ENCODE data around the gene PC. TPM values are rescaled to one million over a fixed set of nuclear protein-coding genes. Genes with fewer than 3 reads are reported as not detected.
A peak's percentile ranks its signal among the peaks of the same experiment; 100 is the strongest.

PC gene
- total RNA-seq, 1 donor from 2014 or later: 24.4 TPM

DNA sequence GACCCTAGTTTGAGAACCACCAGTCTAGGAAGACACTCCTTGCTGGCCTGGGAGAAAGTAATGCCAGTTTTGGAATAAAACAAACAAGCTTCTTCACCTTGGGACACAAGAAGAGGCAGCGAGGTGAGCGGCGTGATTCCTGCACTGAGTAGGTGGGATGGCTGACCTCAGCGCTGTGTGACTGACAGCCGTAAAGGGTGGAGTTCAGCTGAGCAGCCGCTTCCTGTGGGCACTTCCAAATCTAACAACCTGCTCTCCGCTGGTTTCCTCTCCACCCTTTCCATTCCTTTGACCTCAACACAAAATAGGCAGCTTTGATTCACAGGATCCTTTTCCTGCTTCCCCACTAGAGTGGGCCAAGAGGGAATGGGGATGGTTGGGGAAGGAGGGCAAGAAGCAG is 45.8 kb downstream of the PC start:
- DNase-seq: no peak

DNA sequence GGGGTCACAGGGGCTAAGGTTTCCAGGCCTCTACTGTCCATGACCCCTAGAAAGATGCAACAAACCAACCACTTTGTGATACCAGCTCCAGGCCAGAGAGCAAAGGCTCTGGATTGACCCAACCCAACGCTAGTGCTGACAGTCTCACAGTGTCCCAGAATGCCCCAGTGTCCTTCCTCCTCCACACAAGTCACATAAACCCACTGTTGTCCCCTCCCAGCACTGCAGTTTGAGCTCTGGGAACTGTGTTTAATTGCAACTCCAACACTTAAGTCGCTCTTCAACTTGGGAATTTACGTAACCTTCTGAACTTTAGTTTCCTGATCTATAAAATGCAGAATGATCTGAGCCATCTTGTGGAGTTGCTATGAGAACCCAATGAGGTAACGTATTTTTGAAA is 47.5 kb downstream of the PC start:
- DNase-seq: no peak

- DNase-seq: no peak
Observed at GRCh38 chr11:66910016-66910415, 48.2 kb downstream of the PC start.

DNA sequence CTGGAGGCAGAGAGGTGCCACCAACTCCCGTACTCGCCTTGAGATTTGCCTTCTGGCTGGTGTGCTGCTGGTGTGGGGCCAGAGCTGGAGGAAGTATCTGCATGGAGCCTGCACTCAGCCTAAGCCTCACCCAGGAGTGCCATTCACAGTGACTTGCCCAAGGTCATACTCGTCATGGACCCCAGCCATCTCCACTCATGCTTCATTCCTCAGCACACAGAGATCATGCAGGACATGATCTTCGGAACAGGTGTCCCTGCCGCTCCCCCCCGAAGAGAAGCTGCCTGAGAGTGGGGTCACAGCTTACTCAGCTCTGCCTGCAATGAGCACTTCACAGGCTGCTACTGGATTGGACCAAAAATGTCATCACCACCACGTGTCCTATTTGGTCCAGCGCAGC is 49.0 kb downstream of the PC start:
- DNase-seq: no peak

- no peak for DNase-seq
Observed at GRCh38 chr11:66907751-66908630, 50.2 kb downstream of the PC start.

GRCh38 chr11:66906061-66906733 is 52.0 kb downstream of the PC start:
- peak; percentile 61 for DNase-seq

- no peak for DNase-seq
Observed at GRCh38 chr11:66905631-66906030, 52.6 kb downstream of the PC start.

GRCh38 chr11:66904981-66905521 is 53.1 kb downstream of the PC start:
- DNase-seq: no peak

- DNase-seq: no peak
Observed at GRCh38 chr11:66904561-66904960, 53.6 kb downstream of the PC start.

DNA sequence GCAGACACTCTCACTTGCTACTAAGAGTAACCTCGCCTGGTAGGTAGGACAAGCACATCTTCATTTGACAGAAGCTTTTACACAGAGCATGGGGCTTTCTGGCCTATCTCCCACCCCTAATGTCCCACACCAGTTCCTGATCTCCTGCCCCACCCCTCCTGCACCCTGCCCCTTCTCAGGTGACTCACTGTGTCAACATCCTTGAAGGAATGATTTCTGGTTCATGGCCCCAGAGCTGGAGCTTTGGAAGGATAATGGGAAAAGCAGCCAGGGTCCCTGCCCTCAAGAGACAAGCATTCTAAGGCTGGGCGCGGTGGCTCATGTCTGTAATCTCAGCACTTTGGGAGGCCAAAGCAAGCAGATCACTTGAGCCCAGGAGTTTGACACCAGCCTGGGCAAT is 54.1 kb downstream of the PC start:
- no peak for DNase-seq

DNA sequence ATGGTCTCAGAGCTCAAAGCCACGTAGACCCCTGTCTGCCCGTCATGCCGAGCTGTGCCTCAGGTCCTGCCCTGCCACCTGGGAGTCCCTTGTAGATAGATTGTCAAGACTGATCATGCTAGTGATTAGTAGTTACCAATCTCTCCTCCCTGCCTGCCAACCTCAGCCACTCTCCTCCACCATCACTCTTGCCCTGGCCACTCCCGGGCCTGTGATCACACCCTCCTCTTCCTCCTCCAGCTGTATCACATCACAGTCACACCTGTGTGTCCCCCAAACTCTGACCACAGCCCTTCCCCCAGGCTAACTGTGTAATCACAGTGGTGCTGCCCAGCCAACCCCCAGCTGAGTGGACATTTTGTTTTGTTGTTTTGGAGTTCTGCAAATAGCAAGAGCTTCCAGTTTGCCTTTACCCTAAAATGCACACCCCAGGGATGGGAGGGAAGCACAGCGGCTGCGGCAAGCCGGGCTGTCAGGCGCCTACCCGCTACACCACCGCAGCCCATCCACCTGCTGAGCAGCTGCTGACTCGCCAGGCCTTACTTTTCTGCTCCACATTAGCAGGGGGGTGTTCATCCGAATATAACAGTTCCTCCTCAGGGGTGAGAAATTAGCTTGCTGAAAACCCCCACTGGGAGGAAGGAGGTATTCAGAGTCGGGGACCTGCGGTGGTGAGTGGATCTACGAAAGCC is 55.6 kb downstream of the PC start:
- no peak for DNase-seq

GRCh38 chr11:66901964-66902390 is 56.2 kb downstream of the PC start:
- DNase-seq: no peak

DNA sequence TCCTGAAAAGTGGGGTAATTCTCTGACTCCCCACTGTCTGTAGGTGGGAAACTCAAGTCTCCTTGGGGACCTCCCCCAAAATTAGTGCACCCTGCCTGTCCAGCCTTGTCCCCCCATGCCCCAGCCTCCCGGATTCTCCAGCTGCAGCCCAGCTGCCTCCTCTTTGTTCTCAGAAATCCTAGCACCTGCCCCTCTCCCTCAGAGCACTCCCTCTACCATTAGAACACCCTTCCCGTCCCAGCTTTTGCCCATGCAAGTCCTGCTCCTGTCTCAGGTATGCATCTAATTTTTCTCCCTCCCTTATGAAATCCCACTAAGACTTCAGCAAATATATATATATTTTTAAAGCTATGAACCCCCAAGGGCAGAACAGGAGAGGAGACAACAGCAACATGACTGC is 64.0 kb downstream of the PC start:
- peak; percentile 74 for DNase-seq

GRCh38 chr11:66892911-66893310 is 65.3 kb downstream of the PC start:
- no peak for DNase-seq

GRCh38 chr11:66891851-66892660 is 66.1 kb downstream of the PC start:
- DNase-seq: peak; percentile 35

GRCh38 chr11:66889960-66890359 is 68.2 kb downstream of the PC start:
- DNase-seq: peak; percentile 38

DNA sequence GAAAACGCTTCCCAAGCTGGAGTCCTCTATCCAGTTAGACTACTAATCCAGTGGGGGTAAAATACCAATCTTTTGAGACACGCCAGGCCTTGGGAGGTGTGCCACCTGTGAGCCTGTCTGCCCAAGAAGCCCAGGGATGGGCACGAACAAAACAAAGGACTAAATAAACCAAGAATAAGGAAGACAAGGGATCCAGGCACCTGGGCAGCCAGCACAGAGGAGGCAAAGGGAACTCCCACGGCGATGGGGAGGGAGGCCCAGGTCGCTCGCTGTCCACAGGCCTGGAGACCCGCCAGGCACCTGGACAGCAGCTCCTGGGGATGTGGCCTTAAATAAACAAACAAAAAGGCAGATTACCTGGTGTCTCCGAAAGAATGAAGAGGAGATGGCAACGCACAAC is 69.9 kb downstream of the PC start:
- DNase-seq: no peak

GRCh38 chr11:66887526-66887925 is 70.7 kb downstream of the PC start:
- no peak for DNase-seq

DNA sequence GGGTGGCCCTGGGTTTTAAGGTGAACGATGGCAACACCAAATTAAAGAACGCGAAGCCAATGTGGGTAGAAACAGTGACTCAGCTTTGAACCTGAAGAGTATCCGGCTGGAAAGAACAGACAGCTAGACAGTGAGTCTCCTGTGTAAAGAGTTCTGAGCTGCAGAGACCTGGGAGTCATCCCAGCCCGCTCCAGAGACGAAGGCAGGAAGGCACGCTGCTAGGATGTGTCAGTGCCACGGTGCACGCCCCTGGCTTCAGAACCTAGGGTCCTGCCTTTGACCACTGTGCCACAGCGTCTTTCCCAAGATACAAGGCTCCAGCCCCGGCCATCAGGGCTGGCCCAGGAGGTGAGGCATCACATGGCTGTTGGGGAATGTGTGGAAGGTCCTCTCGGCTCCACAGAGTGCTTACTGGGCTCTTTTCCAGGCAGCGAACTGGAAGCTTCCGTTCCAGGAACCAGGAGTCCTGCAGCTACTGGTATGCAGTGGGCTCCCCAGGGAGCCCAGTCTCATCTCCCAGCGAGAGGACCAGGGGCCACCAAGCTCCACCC is 71.4 kb downstream of the PC start:
- no peak for DNase-seq

DNA sequence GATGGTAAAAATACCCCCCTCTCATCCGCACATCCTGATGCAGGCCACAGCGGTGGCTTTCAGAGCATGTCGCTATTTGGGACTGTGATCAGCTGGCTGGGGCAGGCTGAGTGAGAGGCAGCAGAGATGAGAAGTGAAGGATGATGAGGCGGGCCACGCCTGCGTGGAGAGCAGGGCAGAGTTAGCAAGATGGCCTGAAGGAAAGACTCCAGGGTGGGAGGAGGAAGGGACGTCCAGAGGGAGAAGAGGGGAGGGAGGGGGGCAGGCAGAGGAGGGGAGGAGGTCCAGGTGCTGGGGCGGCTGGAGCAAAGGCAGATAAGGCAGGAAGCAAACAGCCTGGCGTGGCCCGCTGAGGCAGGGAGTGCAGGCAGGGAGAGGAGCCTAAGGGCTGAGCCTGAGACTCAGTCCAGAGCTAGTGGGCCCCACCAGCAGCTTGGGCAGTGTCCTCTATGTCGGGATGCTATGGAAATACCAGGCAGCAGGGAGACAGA is 72.2 kb downstream of the PC start:
- no peak for DNase-seq

DNA sequence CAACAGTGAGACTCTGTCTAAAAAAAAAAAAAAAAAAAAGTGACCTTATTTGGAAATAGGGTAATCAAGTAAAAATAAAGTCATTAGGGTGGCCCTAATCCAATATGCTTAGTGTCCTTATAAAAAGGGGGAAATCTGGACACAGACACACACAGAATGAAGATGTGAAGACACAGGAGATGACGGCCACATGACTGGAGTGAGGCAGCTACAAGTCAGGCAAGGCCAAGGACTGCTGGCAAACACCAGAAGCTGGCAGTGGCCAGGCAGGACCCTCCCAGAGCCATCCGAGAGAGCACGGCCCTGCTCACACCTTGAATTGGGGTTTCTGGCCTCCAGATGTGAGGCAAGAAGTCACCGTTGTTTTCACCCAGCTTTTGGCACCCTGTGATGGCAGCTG is 72.7 kb downstream of the PC start:
- no peak for DNase-seq

DNA sequence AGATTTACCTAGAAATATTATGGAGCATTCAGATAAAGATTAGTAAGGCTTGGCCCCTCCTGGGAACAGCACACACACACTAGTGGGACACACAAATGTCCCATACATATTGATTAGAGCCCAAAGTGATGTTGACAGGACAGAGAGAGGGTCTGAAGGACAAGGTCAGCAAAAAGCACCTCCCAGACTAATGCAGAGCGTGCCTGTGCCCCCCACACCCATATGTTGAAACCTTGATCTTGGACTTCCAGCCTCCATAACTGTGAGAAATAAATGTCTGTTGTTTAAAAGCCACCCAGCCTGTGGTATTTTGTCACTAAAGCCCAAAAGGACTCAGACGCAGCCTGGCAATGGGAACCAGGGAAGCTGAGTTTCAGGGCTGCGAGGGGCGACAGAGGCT is 73.7 kb downstream of the PC start:
- DNase-seq: no peak

All from tongue (tissue), 2 donors.